ENCODE data around the gene PGLYRP1.

- TF ChIP-seq, protein P1, sequence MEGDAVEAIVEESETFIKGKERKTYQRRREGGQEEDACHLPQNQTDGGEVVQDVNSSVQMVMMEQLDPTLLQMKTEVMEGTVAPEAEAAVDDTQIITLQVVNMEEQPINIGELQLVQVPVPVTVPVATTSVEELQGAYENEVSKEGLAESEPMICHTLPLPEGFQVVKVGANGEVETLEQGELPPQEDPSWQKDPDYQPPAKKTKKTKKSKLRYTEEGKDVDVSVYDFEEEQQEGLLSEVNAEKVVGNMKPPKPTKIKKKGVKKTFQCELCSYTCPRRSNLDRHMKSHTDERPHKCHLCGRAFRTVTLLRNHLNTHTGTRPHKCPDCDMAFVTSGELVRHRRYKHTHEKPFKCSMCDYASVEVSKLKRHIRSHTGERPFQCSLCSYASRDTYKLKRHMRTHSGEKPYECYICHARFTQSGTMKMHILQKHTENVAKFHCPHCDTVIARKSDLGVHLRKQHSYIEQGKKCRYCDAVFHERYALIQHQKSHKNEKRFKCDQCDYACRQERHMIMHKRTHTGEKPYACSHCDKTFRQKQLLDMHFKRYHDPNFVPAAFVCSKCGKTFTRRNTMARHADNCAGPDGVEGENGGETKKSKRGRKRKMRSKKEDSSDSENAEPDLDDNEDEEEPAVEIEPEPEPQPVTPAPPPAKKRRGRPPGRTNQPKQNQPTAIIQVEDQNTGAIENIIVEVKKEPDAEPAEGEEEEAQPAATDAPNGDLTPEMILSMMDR (IDR thresholded peaks at IDR 0.05) = no peak
- TF ChIP-seq POLR2AphosphoS5 (IDR thresholded peaks at IDR 0.05; ENCODE audit: insufficient read depth in 1 of 2, low read depth in 1 of 2) = no peak
Measured at GRCh38 chr19:46020819-46021125, 2.1 kb downstream of the PGLYRP1 start.

Data from vagina (tissue), 2 donors.